Liver (tissue), 9 donors: ENCODE measurements around the gene EXOC6. TPM values are rescaled to one million over a fixed set of nuclear protein-coding genes. Genes with fewer than 3 reads are reported as not detected.

Source experiments
- DNase-seq: peaks from one replicate; pipeline ENCODE4 v3.0.0-alpha.2; 2017; ENCODE audit warnings: low spot score
- H3K27ac ChIP-seq, 2 donors: one replicate each; pipeline ENCODE4 v1.7.0; 2013; ENCODE audit warnings: inconsistent platforms in 2 of 2, low read length in 2 of 2, control low read depth in 1 of 2, low read depth in 1 of 2, mild to moderate bottlenecking in 1 of 2
- H3K27me3 ChIP-seq, 4 donors: one replicate each; pipeline versions ENCODE4 v1.6.1 to v1.7.0; 2013; ENCODE audit warnings: low read length in 3 of 4, inconsistent platforms in 1 of 4, mild to moderate bottlenecking in 1 of 4, moderate library complexity in 1 of 4; ENCODE audit not compliant: control insufficient read depth in 4 of 4, insufficient read depth in 4 of 4
- H3K36me3 ChIP-seq, 4 donors: one replicate each; pipeline versions ENCODE4 v1.6.1 to v1.7.0; 2013; ENCODE audit warnings: low read length in 3 of 4, mild to moderate bottlenecking in 3 of 4, low read depth in 1 of 4, moderate library complexity in 1 of 4; ENCODE audit not compliant: control insufficient read depth in 4 of 4, insufficient read depth in 3 of 4
- H3K4me1 ChIP-seq, 4 donors: one replicate each; pipeline versions ENCODE4 v1.6.1 to v1.7.0; 2013; ENCODE audit warnings: low read length in 3 of 4, mild to moderate bottlenecking in 3 of 4, moderate library complexity in 1 of 4; ENCODE audit not compliant: control insufficient read depth in 4 of 4, insufficient read depth in 4 of 4
- H3K4me3 ChIP-seq, 3 donors: one replicate each; pipeline versions ENCODE4 v1.6.1 to v1.7.0; 2013; ENCODE audit warnings: low read length in 3 of 3, control low read depth in 1 of 3, low read depth in 1 of 3, mild to moderate bottlenecking in 1 of 3
- H3K9ac ChIP-seq, 2 donors: one replicate each; pipeline ENCODE4 v1.7.0; 2013; ENCODE audit warnings: low read length in 2 of 2, mild to moderate bottlenecking in 2 of 2, moderate library complexity in 2 of 2, control low read depth in 1 of 2, low read depth in 1 of 2
- H3K9me3 ChIP-seq, 4 donors: one replicate each; pipeline versions ENCODE4 v1.6.1 to v1.7.0; 2013; ENCODE audit warnings: low read length in 3 of 4; ENCODE audit not compliant: control insufficient read depth in 4 of 4
- ATF3 ChIP-seq: IDR thresholded peaks from 2 replicates; pipeline ENCODE4 v1.6.1; 2016; ENCODE audit warnings: antibody characterized with exemption
- CTCF ChIP-seq: fragments of 150-350 bp; IDR thresholded peaks from 2 replicates; pipeline ENCODE4 v1.5.1; 2017; ENCODE audit warnings: improper control_type of control experiment, low read depth, low read length; ENCODE audit not compliant: missing input control
- EGR1 ChIP-seq, 2 donors: IDR thresholded peaks; 2 replicates each; pipeline ENCODE4 v1.6.1; 2016 to 2018; ENCODE audit warnings: antibody characterized with exemption in 2 of 2, low read depth in 2 of 2
- FOXA1 ChIP-seq: IDR thresholded peaks from 2 replicates; pipeline ENCODE4 v1.6.1; 2016; ENCODE audit warnings: antibody characterized with exemption
- FOXA2 ChIP-seq: IDR thresholded peaks from 2 replicates; pipeline ENCODE4 v1.6.1; 2016; ENCODE audit warnings: antibody characterized with exemption
- GABPA ChIP-seq, 2 donors: IDR thresholded peaks in 1 of 2; conservative IDR thresholded peaks in 1 of 2; 2 replicates each; pipeline ENCODE4 v1.6.1; 2016; ENCODE audit warnings: antibody characterized with exemption in 2 of 2, mild to moderate bottlenecking in 1 of 2, moderate library complexity in 1 of 2
- HNF4A ChIP-seq, 2 donors: conservative IDR thresholded peaks; 2 replicates each; pipeline ENCODE4 v1.6.1; 2016; ENCODE audit warnings: antibody characterized with exemption in 2 of 2, mild to moderate bottlenecking in 2 of 2
- HNF4G ChIP-seq: IDR thresholded peaks from 2 replicates; pipeline ENCODE4 v1.6.1; 2016; ENCODE audit warnings: antibody characterized with exemption
- JUND ChIP-seq, 2 donors: IDR thresholded peaks; 2 replicates each; pipeline ENCODE4 v1.6.1; 2016; ENCODE audit warnings: antibody characterized with exemption in 2 of 2
- MAX ChIP-seq: IDR thresholded peaks from 2 replicates; pipeline ENCODE4 v1.6.1; 2016; ENCODE audit warnings: antibody characterized with exemption
- NR2F2 ChIP-seq: IDR thresholded peaks from 2 replicates; pipeline ENCODE4 v1.6.1; 2016; ENCODE audit warnings: antibody characterized with exemption
- RAD21 ChIP-seq, 2 donors: IDR thresholded peaks; 2 replicates each; pipeline ENCODE4 v1.6.1; 2016; ENCODE audit warnings: antibody characterized with exemption in 2 of 2, mild to moderate bottlenecking in 2 of 2
- REST ChIP-seq: IDR thresholded peaks from 2 replicates; pipeline ENCODE4 v1.6.1; 2016; ENCODE audit warnings: antibody characterized with exemption, mild to moderate bottlenecking
- RXRA ChIP-seq, 2 donors: IDR thresholded peaks; 2 replicates each; pipeline ENCODE4 v1.6.1; 2017 to 2018; ENCODE audit warnings: antibody characterized with exemption in 2 of 2, mild to moderate bottlenecking in 1 of 2
- SP1 ChIP-seq: IDR thresholded peaks from 2 replicates; pipeline ENCODE4 v1.6.1; 2018; ENCODE audit warnings: antibody characterized with exemption, mild to moderate bottlenecking
- TAF1 ChIP-seq: conservative IDR thresholded peaks from 2 replicates; pipeline ENCODE4 v1.6.1; 2016; ENCODE audit warnings: antibody characterized with exemption, mild to moderate bottlenecking
- YY1 ChIP-seq: IDR thresholded peaks from 2 replicates; pipeline ENCODE4 v1.6.1; 2016; ENCODE audit warnings: antibody characterized with exemption, mild to moderate bottlenecking
- ZBTB33 ChIP-seq: IDR thresholded peaks from 2 replicates; pipeline ENCODE4 v1.6.1; 2016; ENCODE audit warnings: antibody characterized with exemption
- WGBS: extraction: QIAGEN DNeasy Blood & Tissue Kit; methylation state at CpG from one replicate; pipeline ENCODE4 v1.1.7; 2013; 5-methylcytosine and 5-hydroxymethylcytosine counted together
- polyA plus RNA-seq, 2 donors: library from polyadenylated mRNA; stranded (reverse) in 1 of 2; unstranded in 1 of 2; fragments of 200-250 nt in 1 of 2; fragments of >200 nt in 1 of 2; fragmentation: Nextera tagmentation in 1 of 2; extraction: Ambion mirVana in 1 of 2; gene quantifications; one replicate each; pipeline versions ENCODE4 v1.2.1 to v1.2.3, GENCODE V29; 2013 to 2015
- total RNA-seq, 2 donors: library from RNA; depleted of rRNA; stranded (reverse); fragments of >200 nt; gene quantifications; one replicate each; pipeline ENCODE4 v1.2.3, GENCODE V29; 2014
- donor health status: healthy.
- donor health status: healthy.
- donor health status: healthy.
- donor health status: healthy.
- donor health status: healthy.

The EXOC6 gene
- total and polyA plus RNA-seq, 4 donors, result 6.5 to 35.4 (median 8.4) TPM

GRCh38 chr10:93073539-93074146 is 225.3 kb downstream of the EXOC6 start, which contains the start of gene CYP26A1 (continued):
- TF ChIP-seq SP1 (no peak), FOXA1 (no peak), RXRA (IDR thresholded peaks at IDR 0.05) (no peak), HNF4A (conservative IDR thresholded peaks at IDR 0.05) (no peak)

GRCh38 chr10:93074147-93074596 is 225.9 kb downstream of the EXOC6 start:
- peak overlapping the region in 2 of 3 donors; percentile 59 to 64 for H3K4me3 ChIP-seq
- peaks cover 0 to 2% (median 0%) of the 10 kb centered on the region in 4 donors for H3K27me3 ChIP-seq
- peaks cover 24 to 80% (median 64%) of the 10 kb centered on the region in 4 donors for H3K4me1 ChIP-seq
- TF ChIP-seq ATF3 (no peak), ZBTB33 (no peak), TAF1 (no peak), EGR1 (IDR thresholded peaks at IDR 0.05; ENCODE audit: low read depth in 2 of 2) (no peak), SP1 (no peak)
- H3K36me3 ChIP-seq, result no peaks in the 10 kb centered on the region
- no peak overlapping the region for H3K9ac ChIP-seq
- DNase-seq, result no peak
- no peak overlapping the region for H3K27ac ChIP-seq
- no peaks in the 10 kb centered on the region for H3K9me3 ChIP-seq
- WGBS, result under 1% methylated on average over 40 of the region's 40 CpGs

- WGBS, result 4% methylated on average over 67 of the region's 67 CpGs
- H3K4me3 ChIP-seq, result peak overlapping the region; percentile 18 to 64 (median 59)
- no peak overlapping the region for H3K27ac ChIP-seq
- H3K27me3 ChIP-seq, result no peaks in the 10 kb centered on the region
- H3K4me1 ChIP-seq, result peaks cover 24 to 85% (median 70%) of the 10 kb centered on the region in 4 donors
- no peaks in the 10 kb centered on the region for H3K36me3 ChIP-seq
- no peak for DNase-seq
- no peaks in the 10 kb centered on the region for H3K9me3 ChIP-seq
- TF ChIP-seq SP1, result no peak
- no peak for TF ChIP-seq ZBTB33
- TF ChIP-seq FOXA1, result no peak
- TF ChIP-seq CTCF, result no peak
- no peak for TF ChIP-seq JUND (IDR thresholded peaks at IDR 0.05)
- no peak for TF ChIP-seq HNF4G
- TF ChIP-seq HNF4A (conservative IDR thresholded peaks at IDR 0.05), result no peak
- no peak for TF ChIP-seq EGR1 (IDR thresholded peaks at IDR 0.05; ENCODE audit: low read depth in 2 of 2)
- no peak for TF ChIP-seq YY1
- no peak for TF ChIP-seq REST
- no peak for TF ChIP-seq NR2F2
- no peak for TF ChIP-seq TAF1
- no peak for TF ChIP-seq GABPA (IDR thresholded peaks at IDR 0.05 in 1 of 2, conservative IDR thresholded peaks at IDR 0.05 in 1 of 2)
- no peak for TF ChIP-seq ATF3
- TF ChIP-seq RAD21 (IDR thresholded peaks at IDR 0.05), result no peak
- TF ChIP-seq FOXA2, result no peak
- TF ChIP-seq MAX, result no peak
- no peak for TF ChIP-seq RXRA (IDR thresholded peaks at IDR 0.05)
- H3K9ac ChIP-seq, result no peak overlapping the region
Observed at GRCh38 chr10:93074597-93075368, 226.5 kb downstream of the EXOC6 start.
